T47D (cell line): ENCODE measurements around the gene ZNF2.

Source experiments
- DNase-seq, 2 experiments: peaks; one replicate each; pipeline versions ENCODE4 v3.0.0 to v3.0.0-alpha.2; 2011 to 2012; ENCODE audit warnings: low read depth in 1 of 2, low spot score in 1 of 2
- JUND ChIP-seq: IDR thresholded peaks from 2 replicates; pipeline ENCODE4 v1.6.1; 2012; ENCODE audit warnings: low read depth
- in situ Hi-C: cut with HindIII; loops from 2 replicates; pipeline ENCODE4 v1.10.0; 2016; ENCODE audit warnings: low sequenced_read_pairs, low pct_unique_long_range_greater_than_20kb

Gene ZNF2

DNA sequence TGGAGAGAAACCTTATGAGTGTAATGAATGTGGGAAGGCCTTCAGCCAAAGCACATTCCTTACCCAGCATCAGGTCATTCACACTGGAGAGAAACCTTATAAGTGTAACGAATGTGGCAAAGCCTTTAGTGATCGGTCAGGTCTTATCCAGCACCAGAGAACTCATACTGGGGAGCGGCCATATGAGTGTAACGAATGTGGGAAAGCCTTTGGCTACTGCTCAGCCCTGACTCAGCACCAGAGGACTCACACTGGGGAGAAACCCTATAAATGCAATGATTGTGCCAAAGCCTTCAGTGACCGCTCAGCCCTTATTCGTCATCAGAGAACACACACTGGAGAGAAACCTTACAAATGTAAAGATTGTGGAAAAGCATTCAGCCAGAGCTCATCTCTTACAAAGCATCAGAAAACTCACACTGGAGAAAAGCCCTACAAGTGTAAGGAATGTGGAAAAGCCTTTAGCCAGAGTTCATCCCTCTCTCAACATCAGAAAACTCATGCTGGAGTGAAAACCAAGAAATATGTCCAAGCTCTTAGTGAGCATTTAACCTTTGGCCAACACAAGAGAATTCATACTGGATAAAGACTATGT, 49.5 kb downstream of the ZNF2 start:
- no peak for TF ChIP-seq JUND
- in situ Hi-C loops: no loop called here
- DNase-seq: no peak

DNA sequence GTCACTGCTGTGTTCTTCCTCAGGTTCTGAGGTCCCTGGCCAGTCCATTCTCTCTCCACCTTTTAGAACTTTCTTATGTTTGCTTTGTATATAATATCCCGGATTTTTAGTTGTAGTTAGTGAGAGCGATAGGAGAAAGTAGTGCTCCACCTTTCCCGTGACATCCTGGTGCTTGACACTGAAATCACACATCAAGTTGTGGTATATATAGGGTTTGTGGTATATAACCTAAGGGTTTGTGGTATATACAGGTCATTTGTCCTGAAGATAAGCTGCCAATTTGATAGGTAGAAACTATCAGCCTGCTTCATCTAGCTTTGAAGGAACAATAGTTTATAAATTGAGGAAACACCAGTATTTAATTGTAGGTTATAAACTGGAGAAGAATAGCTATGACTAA, 54.8 kb downstream of the ZNF2 start:
- in situ Hi-C loops: no loop called here
- no peak for TF ChIP-seq JUND
- no peak for DNase-seq

GRCh38 chr2:95225658-95226057, 60.0 kb downstream of the ZNF2 start:
- no peak for TF ChIP-seq JUND
- in situ Hi-C loops: no loop called here
- DNase-seq: no peak

- DNase-seq: peak; percentile 29 to 68
- no peak for TF ChIP-seq JUND
- in situ Hi-C loops: no loop called here
These were observed 66.1 kb downstream of the ZNF2 start for GRCh38 chr2:95231723-95232122.

GRCh38 chr2:95232232-95232631, 66.6 kb downstream of the ZNF2 start:
- TF ChIP-seq JUND: no peak
- peak in 1 of 2 experiments; percentile 2 for DNase-seq
- in situ Hi-C loops: no loop called here
